CD4-positive, alpha-beta T cell treated with Interleukin-6 for 4 hours (primary cell): Measurements from ENCODE around the gene C2CD2.
"Not testable (repeated sequence)": the region's sequence is repeated elsewhere in the genome, so short reads cannot be mapped to it uniquely, and the experiment has no call there.

Source experiments
- DNase-seq: peaks from one replicate; pipeline ENCODE4 v3.0.0-alpha.2; 2020; ENCODE audit warnings: mixed read lengths

C2CD2 gene

DNA sequence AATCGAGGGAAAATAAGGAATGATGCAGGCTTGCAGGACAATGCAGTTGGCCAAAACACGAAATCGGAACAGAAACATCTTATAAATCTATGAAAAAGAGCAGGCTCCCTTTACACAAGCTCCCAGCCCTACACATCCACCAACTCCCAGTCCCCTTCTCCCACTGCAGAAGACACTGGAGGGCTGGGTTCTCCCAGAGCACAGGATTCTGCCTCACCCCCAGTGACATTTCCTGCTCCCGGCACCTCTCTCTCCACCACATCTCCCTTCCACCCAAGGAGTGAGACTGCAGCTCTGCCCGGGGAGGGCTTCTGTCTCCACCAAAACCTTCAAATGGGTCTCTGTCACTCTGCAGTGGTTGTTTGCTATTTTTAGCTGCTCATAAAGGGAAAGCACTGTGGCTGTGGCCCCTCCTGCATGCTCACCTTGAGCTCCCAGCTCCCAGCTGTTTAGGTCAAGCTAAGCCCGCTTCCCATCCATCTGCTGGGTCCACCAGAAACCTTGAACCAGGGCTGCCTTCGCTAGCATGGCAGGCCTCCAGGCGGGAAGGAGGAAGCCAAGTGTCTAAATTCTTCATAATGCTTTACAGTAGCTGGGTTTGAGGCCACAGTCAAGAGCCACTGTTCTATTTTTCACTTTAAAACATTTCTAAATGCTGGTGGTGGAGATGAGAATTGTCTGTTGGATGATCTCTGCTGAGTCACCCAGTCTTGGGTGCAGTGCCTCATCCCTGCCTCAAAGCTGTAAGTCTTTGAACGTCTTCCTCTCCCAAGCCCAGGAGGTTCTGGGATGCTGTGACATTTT, 3.3 kb upstream of the C2CD2 start:
- DNase-seq: no peak

DNA sequence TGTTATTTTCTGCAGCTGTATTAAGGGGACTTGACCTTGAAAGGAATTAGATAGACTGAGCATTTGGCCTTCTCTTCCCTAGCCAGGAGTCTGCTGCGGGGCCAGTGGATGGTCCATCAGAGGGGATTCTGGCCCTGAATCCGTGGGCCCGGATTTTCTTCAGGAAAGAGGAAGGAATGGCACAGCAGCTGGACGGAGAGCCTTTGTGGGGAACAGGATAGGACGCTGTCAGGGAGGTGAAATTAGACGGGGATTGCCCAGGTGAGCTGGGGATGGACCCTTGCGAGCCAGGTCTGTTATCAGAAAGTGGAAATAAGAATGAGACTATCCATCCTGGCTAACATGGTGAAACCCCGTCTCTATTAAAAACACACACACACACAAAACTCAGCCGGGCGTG, 1.7 kb upstream of the C2CD2 start:
- no peak for DNase-seq

GRCh38 chr21:41954654-41955499, 1.1 kb upstream of the C2CD2 start:
- DNase-seq: no peak

- DNase-seq: no peak
Measured at GRCh38 chr21:41953249-41953830, 478 bp downstream of the C2CD2 start.

DNA sequence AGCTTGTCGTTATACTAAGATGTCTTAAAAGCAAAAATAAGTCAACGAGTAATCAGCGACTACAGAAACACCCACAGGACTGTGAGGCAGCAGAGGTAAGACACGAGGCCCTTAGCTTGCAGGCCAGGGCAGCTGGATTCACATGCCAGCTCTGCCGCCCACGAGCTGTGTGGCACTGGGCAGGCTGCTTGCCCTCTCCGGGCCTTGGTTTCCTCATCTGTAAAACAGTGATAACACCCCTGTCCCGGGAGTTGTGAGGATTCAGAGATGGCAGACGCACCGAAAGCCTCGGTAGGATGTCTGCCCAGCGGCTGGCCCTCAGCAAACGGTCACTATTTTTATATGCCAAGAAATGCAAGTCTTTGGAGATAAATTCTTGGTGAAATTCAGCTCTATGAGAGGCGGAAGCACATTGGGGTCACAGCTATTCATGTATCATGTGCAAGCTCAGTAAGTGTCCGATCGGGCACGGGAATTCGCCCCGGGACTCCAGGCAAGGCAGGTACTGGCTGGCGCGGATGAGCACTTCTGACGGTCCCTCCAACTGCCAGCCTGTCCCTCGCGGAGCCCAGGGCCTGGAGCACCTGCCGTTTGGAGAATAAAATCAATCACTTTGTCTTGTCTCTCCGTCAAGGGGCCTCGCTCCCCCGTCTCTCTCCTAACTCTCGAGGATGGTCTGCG, 1.1 kb downstream of the C2CD2 start:
- no peak for DNase-seq

DNA sequence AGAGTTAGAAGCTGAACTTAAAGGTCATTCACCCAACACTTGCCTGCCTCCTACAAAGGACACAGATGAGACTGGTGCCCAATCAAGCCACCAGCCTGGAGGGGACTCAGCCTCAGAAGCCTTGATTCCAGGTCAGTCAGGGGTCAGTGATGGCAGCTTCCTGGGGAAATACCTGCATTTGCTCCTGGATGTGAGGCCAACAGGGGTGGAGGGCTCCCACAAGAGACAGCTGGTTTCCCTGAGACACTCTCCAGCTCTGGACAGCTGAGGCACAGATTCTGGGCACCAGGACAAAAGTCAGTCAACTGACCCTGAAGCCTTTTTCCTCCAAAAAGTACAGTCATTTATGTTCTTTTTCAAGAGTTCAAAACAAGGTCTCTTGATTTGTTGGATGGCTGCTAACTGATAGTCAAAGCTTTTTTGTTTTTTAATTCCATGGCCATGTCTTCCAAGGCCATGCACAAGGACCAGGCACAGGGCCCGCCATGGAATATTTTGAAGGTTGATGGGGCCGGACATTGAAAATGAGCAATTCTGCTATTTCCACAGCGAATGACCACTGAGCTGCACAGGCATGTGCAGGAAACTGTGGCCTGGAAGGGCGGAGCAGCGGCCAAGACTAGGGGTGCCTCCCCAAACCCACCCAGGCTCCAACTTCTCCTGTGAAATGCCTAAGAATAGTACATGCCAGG, 1.8 kb downstream of the C2CD2 start:
- no peak for DNase-seq

DNA sequence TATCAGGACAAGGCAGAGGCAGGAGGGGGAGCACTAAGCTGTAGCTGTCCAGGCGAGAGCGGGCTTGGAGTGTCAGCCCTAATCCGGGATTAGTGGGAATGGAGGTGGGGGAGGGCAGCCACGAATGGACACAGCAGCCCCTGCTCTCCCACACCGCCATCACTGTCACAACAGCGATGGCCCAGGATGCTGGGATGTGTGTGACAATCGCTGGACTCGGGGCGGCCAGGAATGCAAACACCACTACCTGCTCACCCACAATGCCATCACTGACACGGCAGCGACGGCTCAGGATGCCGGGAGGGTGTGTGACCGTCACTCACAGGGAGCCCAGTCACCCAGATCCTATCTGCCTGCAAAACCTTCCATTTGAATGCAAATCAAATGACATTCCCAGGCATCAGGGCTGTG, 2.9 kb downstream of the C2CD2 start:
- DNase-seq: no peak

DNA sequence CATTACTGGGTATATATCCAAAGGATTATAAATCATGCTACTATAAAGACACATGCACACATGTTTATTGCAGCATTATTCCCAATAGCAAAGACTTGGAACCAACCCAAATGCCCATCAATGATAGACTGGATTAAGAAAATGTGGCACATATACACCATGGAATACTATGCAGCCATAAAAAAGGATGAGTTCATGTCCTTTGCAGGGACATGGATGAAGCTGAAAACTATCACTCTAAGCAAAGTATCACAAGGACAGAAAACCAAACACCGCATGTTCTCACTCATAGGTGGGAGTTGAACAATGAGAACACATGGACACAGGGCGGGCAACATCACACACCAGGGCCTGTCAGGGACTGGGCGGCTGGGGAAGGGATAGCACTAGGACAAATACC, 4.2 kb downstream of the C2CD2 start:
- DNase-seq: not testable (repeated sequence)

- DNase-seq: no peak
Measured at GRCh38 chr21:41948901-41949300, 4.9 kb downstream of the C2CD2 start.

DNA sequence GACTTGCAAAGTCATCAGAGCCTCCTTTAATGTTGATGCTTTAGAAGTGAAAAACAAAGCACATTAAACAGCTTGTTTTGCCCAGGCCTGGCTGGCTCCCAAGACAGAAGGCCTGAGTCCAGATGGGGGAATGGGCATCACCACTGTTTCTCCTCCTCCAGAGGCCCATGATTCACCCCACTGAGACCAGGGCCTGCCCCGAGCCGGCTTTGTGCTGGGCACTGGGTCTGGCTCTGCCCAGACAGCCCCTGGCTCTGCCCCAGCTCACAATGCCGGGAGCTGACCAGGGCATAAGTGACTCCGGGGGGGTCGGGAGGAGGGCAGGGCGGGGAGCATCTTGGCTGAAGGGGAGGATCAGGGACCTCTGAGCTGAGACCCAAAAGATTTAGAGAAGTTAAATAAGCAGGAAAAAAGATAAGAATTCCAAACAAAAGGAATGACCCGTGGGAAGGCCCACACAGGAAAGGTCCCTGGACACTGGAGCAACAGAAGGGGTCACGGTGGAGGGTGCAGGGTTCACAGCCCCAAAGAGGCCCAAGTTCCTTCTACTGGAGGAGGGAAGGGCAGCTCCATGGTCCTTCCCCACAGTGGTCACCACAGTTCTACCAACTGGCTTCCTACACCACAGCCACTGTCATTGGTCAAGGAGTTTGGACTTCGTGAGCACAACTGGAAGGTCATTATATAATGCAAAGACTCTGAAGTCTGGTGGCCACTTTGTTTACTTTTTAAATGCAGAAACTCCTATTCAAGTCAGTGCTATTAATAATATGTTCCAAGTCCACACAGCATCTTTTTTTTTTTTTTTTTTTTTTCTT, 5.5 kb downstream of the C2CD2 start:
- DNase-seq: no peak

GRCh38 chr21:41945982-41946381, 7.8 kb downstream of the C2CD2 start:
- no peak for DNase-seq

- DNase-seq: no peak
Measured at GRCh38 chr21:41943851-41944250, 10.0 kb downstream of the C2CD2 start.

- no peak for DNase-seq
Measured at GRCh38 chr21:41942457-41942856, 11.4 kb downstream of the C2CD2 start.

GRCh38 chr21:41941941-41942340, 11.9 kb downstream of the C2CD2 start:
- no peak for DNase-seq

GRCh38 chr21:41940431-41940830, 13.4 kb downstream of the C2CD2 start:
- no peak for DNase-seq

GRCh38 chr21:41939391-41939790, 14.4 kb downstream of the C2CD2 start:
- no peak for DNase-seq

GRCh38 chr21:41933313-41934079, 20.3 kb downstream of the C2CD2 start:
- no peak for DNase-seq

DNA sequence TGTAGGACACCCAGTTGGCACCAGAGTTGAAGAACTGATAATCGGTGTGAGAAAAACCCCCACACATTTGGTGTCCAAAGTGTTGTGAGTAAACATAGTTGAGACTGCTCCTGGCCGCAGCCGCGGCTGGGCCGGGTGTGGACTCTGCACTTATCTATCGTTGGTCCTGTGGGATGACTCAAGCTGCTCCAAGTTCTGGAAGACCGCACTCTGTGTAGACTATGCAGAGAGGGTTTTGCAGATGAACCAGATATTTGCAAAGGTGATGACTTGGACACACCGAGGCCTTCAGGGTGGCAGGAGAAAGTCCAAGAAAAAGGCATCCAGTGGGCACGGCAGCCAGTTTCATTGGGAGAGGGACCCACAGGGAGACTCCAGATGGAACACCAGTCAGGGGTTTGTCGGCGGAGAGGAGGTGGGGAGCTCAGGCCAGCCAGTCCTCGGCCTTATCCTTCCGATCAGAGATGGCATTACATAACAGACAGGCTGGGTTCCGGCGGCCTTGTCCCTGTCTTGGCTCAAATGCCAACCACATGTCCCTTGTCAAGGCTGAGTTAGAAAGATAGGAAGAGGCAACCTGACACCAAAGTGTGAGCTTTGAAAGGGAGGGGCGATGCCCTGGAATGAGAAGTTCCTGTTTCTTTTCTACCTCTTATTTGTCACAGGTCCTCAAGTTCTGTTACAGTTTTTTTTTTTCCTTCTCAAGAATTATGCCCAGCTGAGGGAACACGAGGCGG, 21.1 kb downstream of the C2CD2 start:
- no peak for DNase-seq

- no peak for DNase-seq
Measured at GRCh38 chr21:41932191-41932575, 21.6 kb downstream of the C2CD2 start.

DNA sequence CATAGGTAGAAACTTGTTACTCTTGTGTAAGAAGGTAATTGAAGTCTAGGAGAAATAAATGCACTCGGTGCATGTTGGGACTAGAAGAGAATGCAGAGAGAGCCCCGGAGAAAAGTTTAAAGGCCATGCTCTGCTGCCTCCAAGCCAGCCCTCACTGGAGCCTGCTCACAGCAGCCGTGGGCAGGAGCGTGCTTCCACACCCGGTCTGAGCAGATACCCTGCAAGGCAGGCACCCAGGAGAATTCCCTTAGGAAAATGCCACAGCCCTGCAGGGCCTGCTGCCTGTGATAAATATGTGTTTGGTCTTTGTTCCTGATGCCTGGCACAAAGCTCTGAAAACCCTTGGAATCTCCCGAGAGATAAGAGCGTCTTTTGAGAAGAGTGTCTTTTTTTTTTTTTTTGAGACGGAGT, 22.8 kb downstream of the C2CD2 start:
- no peak for DNase-seq
